WI38 (cell line): ENCODE results near the gene ZBTB17.

Experiments
- H3K4me3 ChIP-seq: 2 replicates; pipeline ENCODE4 v1.5.1; 2011; ENCODE audit warnings: low read depth, mild to moderate bottlenecking, control low read depth, low read length
- TF ChIP-seq, protein P1 (sequence below): IDR thresholded peaks from 2 replicates; pipeline ENCODE4 v1.5.1; 2012; ENCODE audit warnings: low read depth, mild to moderate bottlenecking, control low read depth, low read length

The ZBTB17 gene

DNA sequence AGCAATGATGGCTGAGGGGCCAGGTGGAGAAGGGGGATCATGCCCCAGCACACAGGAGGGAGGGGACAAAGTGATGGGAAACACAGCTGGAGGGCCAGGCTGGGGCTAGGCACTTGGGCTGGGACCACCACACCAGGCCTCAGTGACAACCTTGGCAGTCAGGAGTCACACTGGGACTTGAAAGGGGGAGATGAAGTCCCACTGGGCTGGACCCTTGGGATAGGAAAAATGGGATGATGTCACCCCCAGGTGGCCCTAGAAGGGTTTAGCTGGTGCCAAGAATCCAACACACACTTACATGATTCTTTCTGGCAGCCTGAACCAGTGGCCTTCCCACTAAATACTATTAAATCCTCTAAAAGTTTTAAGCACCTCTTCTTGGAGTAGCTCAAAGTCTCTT is 17.1 kb downstream of the ZBTB17 start:
- TF ChIP-seq, protein P1, sequence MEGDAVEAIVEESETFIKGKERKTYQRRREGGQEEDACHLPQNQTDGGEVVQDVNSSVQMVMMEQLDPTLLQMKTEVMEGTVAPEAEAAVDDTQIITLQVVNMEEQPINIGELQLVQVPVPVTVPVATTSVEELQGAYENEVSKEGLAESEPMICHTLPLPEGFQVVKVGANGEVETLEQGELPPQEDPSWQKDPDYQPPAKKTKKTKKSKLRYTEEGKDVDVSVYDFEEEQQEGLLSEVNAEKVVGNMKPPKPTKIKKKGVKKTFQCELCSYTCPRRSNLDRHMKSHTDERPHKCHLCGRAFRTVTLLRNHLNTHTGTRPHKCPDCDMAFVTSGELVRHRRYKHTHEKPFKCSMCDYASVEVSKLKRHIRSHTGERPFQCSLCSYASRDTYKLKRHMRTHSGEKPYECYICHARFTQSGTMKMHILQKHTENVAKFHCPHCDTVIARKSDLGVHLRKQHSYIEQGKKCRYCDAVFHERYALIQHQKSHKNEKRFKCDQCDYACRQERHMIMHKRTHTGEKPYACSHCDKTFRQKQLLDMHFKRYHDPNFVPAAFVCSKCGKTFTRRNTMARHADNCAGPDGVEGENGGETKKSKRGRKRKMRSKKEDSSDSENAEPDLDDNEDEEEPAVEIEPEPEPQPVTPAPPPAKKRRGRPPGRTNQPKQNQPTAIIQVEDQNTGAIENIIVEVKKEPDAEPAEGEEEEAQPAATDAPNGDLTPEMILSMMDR: no peak

DNA sequence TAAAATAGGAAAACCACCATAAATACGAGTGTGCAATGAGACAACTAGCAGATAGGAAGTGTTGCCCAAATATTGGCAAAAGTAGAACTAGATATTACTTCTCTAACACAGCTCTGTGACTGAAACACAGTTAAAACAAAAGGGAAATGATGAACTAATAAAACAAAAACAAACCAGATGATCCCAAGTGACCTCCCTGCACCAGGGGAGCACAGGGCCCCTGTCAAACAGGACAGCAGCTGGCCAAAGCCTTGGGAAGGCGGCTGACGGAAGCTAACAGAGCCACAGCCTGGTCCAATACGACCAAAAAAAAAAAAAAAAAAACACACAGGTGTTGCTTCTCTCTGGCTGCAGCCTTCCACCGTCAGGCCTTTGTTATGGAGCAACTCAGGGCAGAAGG is 17.8 kb downstream of the ZBTB17 start:
- TF ChIP-seq, protein P1: no peak
- H3K4me3 ChIP-seq: no peak overlapping the region

More for the DNA sequence above, 17.1 kb downstream of the ZBTB17 start:
- H3K4me3 ChIP-seq: no peak overlapping the region

DNA sequence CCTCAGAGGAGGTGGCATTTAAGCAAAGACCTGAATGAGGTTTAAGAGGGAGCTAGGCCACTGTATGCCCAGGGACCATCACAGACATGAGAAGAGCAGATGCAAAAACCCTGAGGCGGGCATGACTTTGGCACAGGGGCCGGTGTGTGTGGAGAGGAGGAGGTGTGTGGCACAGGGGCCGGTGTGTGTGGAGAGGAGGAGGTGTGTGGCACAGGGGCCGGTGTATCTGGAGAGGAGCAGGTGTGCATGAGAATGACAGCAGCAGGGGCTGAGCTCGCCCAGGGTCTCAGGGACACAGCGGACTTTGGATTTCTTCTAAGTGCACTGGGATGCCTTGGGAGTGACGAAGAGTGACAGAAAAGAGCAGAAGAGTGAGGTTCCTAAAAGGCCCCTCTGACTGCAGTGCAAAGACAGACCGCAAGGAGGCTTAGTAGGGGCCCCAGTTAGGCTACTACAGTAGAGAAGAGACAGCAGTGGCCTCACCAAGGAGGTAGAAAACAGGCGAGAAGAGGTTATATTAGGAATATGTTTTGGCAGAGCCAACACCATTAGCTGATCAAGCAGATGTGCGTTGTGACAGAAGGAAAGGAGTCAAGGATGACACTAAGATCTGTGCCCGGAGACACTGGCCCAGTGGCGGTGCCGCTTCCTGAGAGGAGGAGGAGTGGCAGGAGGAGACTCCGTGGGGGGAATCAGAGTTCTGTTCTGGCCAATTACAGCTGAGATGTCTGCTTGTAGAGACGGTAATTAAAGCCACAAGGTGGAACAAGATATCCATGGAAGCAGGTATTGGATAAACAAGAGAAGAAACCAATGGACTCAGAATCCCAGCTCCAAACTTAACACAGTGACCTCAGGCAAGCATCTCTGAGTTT is 18.4 kb downstream of the ZBTB17 start:
- no peak overlapping the region for H3K4me3 ChIP-seq
- TF ChIP-seq, protein P1: peak; percentile 65

DNA sequence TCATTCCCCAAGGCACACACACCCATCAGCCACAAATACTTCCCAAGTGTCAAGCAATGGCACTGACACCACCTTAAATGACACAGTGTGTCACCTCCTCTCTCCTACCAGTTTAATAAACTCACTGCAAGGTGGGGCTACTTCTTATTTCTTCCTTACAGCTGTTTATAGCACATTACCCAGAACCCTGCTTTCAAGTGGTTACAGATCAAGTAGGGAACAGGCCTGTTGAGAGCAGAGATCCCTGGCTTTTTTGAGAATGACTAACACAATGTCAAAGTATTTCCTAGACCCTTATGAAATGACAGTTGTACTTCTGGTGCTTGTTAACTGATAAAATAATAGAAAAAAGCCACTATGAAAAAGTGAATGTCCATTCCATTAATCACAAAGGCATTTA is 19.8 kb downstream of the ZBTB17 start:
- H3K4me3 ChIP-seq: no peak overlapping the region
- TF ChIP-seq, protein P1: no peak

DNA sequence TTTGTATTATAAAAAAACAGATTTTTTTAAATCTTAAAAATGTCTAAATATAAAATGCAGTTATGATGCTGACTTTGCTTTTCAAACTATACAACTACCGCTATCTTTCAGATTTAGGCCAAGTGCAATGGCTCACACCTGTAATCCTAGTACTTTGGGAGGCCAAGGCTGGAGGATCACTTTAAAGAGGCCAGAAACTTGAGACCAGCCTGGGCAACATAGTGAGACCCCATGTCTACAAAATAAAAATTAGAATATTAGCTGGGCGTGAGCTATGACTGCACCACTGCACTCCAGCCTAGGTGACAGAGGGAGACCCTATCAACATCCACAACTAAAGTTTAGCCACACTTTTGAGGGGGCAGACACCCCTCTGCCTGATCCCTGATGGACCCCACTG is 20.3 kb downstream of the ZBTB17 start:
- H3K4me3 ChIP-seq: no peak overlapping the region
- TF ChIP-seq, protein P1: no peak

DNA sequence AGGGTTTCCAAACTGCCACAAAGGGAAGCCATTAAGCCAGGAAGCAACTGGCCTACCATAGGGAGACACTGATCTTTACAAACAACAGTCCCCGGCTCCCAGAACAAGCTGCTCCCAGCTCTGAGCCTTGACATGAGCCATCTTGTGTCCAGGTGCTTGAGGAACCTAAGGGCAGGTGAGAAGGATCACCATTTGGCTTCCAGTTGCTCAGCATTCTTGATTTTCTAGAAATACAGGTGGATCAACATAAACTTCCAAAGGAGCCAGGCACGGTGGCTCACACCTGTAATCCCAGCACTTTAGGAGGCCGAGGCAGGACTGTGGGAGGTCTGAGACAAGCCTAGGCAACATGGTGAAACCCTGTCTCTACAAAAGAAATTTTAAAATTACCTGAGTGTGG is 21.6 kb downstream of the ZBTB17 start:
- TF ChIP-seq, protein P1: no peak
- no peak overlapping the region for H3K4me3 ChIP-seq

DNA sequence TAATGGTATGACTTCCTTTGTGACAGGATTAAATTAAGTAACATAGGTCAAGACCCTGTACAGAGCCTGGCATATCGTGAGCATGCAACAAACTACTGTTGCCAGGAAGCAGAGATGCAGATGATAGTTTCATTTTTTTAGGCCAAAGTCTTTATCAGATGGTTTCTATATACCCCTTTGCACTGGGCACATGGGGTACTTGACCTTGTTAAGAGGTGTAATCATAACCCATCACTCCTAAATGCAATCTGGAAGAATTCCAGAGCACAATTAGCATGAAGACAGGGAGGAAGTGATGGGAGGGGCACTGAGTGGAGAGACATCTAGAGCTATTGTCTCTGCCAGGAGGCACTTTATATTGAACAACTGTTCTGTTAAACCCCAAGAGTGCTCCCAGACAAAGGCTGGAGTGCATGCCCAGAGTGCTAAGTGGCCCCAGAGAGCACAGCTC is 22.1 kb downstream of the ZBTB17 start:
- no peak overlapping the region for H3K4me3 ChIP-seq
- TF ChIP-seq, protein P1: no peak
